HG03460 (cell line): Measurements from ENCODE around the gene PRKRIP1.
"Not testable (repeated sequence)": the region's sequence is repeated elsewhere in the genome, so short reads cannot be mapped to it uniquely, and the experiment has no call there.

ENCODE experiments used
- ATAC-seq: cut with Tn5 transposase; IDR thresholded peaks from one replicate; pipeline ENCODE4 v1.9.1; 2021; ENCODE audit not compliant: unreplicated experiment

The PRKRIP1 gene

GRCh38 chr7:102429141-102429899 lies 33.2 kb downstream of the PRKRIP1 start:
- ATAC-seq = no peak

- ATAC-seq = no peak
Measured at GRCh38 chr7:102431617-102432298, 35.6 kb downstream of the PRKRIP1 start.

GRCh38 chr7:102432442-102433218 lies 36.5 kb downstream of the PRKRIP1 start:
- peak; percentile 28 for ATAC-seq

- peak; percentile 48 for ATAC-seq
Measured at GRCh38 chr7:102433219-102434038, 37.3 kb downstream of the PRKRIP1 start, which contains the start of gene ORAI2. TSS of gene ORAI2 (plus strand) at chr7:102433575. CDS start at chr7:102438957, 5,382 bp downstream.

- ATAC-seq = peak; percentile 24
Measured at GRCh38 chr7:102434039-102434486, 37.9 kb downstream of the PRKRIP1 start.

GRCh38 chr7:102436118-102436517 lies 40.0 kb downstream of the PRKRIP1 start:
- no peak for ATAC-seq

- no peak for ATAC-seq
Measured at GRCh38 chr7:102439963-102440795, 44.0 kb downstream of the PRKRIP1 start.

- ATAC-seq = peak; percentile 41
Measured at GRCh38 chr7:102444961-102445673, 49.0 kb downstream of the PRKRIP1 start.

- ATAC-seq = no peak
Measured at GRCh38 chr7:102445674-102446071, 49.5 kb downstream of the PRKRIP1 start.

- no peak for ATAC-seq
Measured at GRCh38 chr7:102446387-102447156, 50.4 kb downstream of the PRKRIP1 start.

- ATAC-seq = no peak
Measured at GRCh38 chr7:102447311-102447710, 51.1 kb downstream of the PRKRIP1 start.

- ATAC-seq = no peak
Measured at GRCh38 chr7:102449136-102449535, 53.0 kb downstream of the PRKRIP1 start.

- no peak for ATAC-seq
Measured at GRCh38 chr7:102450242-102450641, 54.1 kb downstream of the PRKRIP1 start.

GRCh38 chr7:102451371-102452054 lies 55.4 kb downstream of the PRKRIP1 start:
- no peak for ATAC-seq

GRCh38 chr7:102452451-102452850 lies 56.3 kb downstream of the PRKRIP1 start:
- no peak for ATAC-seq

- ATAC-seq = no peak
Measured at GRCh38 chr7:102453319-102453718, 57.2 kb downstream of the PRKRIP1 start.

GRCh38 chr7:102454468-102454867 lies 58.3 kb downstream of the PRKRIP1 start:
- no peak for ATAC-seq

- not testable (repeated sequence) for ATAC-seq
Measured at GRCh38 chr7:102454932-102455331, 58.8 kb downstream of the PRKRIP1 start.
